NCI-H1436 treated with DMSO at 0.1 percent for 48 hours (cell line): ENCODE results near the gene STK32C.

Experiments
- DNase-seq: peaks from one replicate; lab custom pipeline; 2025; lab: John Stamatoyannopoulos, UW

The STK32C gene

DNA sequence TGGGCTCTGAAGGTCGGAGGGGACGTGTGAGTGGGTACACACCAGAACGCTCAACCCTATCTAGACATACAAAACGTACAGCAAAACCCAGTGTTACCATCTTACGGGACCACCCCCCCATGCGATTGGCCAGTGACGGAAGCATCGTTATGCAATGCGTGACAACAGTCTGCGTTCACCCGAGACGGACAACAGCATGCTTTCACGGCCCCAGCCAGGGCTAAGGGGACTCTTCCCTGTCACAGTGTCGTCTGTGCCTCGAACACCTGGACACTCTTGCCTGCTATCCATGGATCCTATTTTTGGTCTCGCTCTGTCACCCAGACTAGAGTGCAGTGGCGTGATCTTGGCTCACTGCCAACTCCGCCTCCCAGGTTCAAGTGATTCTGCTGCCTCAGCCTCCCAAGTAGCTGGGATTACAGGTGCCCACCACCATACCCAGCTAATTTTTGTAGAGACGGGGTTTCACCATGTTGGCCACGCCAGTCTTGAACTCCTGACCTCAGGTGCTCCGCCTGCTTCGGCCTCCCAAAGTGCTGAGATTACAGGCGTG, 97.7 kb downstream of the STK32C start:
- no peak for DNase-seq

DNA sequence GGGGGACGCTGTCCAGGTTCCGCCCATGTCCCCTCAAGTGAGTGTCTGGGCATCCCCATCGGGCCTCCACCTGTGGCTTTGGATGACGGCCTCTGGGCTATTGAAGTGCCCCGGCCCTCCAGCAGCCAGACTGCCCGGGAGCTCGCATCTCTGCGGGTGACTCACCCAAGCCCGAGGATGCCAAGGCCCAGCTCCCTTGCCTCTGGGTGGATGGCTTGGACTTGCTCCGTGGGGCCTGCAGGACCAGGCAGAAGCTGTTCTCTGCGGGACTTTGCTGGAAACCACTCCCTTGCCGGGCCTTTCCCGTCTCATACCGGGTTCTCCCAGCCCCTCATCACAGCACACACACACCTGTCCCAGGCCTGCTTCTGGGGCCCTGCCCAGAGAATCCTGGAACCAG, 98.6 kb downstream of the STK32C start:
- no peak for DNase-seq

- DNase-seq, result no peak
These were observed 99.2 kb downstream of the STK32C start for GRCh38 chr10:132208462-132209050.

DNA sequence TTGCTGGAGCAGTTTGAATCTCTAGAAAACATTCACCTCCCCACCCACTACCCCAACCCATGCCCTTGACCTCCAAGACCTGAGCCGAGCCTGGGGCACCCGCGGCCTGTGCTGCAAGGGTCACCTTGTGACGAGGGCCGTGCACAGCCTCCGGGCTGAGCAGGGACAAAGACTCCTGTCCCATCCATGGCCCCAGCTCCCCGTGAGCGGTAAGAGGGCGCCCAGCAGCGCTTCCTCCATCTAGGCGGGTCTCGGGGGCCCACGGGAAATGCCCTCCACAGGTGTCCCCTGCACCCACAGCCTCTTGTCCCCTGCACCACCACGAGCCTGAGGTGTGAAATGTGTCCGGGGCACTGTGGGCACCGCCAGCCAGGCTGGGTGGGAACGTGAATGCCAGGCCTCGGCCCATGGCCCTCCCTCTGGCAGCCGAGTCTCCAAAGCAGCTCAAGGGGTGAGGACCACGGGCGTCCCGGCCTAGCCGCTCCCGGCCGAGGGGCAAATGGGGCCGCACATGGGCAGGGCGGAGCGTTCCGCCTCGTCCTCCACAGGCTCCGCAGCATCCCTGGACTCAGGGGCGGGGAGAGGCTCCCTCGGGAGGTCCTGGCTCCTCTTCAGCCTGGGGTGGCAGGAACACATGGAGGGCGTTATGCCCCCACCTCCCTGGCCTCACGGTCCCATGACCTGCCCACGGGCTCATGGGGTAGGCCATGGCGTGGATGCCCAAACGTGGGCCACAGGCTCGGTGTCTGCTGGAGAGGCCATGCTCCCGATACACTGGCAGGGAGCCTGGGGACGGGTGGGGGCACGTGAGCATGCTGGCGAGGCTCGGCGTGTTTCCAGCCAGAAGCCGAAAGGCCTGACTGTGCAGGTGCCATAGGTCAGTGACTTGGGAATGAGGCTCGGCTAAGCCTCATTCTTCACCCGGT, 100.0 kb downstream of the STK32C start:
- DNase-seq, result no peak

GRCh38 chr10:132206806-132207535, 100.8 kb downstream of the STK32C start:
- no peak for DNase-seq

DNA sequence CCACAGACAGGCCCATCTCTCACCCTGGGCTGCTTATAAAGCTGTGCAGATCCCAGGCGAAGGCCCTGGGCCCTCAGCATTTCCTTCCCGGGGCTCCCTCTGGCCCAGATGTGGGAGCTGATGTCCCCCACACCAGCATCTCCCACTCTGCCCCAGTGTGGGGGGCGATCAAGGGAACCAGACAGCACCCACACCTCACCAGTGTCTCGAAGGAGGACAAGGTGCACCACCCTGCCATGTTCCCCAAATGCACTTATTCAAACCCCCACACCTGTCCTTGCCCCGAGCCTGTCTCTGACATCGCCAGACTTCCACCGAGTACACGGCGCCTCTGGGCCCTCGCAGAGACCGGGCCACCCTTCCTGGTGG, 101.4 kb downstream of the STK32C start:
- DNase-seq, result no peak

- DNase-seq, result no peak
These were observed 101.9 kb downstream of the STK32C start for GRCh38 chr10:132205650-132206376.

DNA sequence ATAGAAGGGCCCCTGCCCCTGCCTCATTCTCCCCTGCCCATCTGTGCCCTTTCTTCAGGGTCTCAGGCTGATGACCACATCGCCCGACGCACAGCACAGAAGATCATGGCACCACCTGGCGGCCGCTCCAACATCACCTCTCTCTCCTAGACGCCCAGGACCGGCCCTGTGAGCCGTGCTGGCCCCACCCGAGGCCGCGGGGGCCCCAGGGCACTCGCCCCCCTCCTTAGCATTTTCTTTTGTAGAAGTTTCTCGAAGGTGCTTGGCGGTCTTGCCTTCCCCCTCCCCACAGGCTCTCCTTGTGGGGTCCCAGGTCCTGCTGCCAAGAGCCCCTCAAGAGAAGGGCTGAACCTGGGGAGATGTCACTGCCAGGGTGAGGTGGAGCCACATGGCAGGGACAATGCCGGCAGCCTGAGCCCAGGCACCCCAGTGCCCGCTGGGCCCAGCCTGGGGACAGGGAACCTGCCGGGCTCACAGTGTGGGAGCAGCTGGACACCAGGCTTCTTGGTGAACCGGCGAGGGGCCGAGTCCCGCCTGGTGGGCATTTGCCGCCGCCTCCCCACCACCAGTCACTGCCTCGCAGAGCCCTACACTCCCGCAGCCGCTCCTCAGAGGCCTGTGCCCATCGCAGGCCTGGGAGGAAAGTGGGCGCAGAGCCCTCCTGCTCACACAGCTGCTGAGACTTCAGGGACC, 102.8 kb downstream of the STK32C start:
- no peak for DNase-seq

- no peak for DNase-seq
These were observed 103.5 kb downstream of the STK32C start for GRCh38 chr10:132204078-132204780.

GRCh38 chr10:132203256-132204077, 104.3 kb downstream of the STK32C start:
- no peak for DNase-seq

- DNase-seq, result no peak
These were observed 105.4 kb downstream of the STK32C start for GRCh38 chr10:132202070-132202970.

DNA sequence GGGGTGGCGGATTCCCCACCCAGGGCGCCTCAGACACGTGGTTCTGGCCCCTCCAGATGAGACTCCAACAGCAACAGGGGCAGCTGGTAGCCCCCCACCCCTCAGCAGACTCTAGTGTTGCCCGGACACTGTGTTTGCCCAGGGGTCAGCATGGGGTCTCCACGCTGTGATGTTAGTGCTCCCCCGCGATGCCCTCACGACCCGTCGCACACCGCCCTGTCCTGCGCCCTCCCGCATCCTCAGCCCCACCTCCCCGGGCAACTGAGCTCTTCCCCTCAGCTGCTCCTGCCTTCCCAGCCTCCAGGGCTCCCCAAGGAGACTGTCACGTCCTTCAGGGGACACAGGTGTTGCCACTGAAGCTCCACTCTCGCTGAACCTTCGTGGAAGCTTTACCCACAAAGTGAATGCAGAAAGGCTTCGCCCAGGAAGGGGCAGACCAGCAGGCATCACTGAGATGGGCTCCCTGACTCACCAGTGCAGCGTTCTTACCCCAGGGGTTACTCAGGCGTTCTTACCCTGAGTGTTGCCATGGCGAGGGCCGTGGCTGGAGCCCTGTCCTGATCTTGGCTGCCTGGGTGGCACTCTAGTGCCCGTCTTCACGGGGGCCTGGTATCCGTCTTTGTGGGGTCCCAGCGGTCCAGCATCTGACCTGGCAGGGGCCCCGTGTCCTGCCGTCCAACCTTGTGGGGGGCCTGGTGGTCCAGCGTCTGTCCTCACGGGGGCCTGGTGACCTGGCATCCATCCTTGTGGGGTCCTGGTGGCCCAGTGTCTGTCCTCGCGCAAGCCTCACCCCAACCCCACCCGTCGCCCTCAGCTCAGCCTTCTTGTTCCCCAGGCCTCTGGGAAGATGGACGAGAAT, 106.4 kb downstream of the STK32C start:
- DNase-seq, result no peak

DNA sequence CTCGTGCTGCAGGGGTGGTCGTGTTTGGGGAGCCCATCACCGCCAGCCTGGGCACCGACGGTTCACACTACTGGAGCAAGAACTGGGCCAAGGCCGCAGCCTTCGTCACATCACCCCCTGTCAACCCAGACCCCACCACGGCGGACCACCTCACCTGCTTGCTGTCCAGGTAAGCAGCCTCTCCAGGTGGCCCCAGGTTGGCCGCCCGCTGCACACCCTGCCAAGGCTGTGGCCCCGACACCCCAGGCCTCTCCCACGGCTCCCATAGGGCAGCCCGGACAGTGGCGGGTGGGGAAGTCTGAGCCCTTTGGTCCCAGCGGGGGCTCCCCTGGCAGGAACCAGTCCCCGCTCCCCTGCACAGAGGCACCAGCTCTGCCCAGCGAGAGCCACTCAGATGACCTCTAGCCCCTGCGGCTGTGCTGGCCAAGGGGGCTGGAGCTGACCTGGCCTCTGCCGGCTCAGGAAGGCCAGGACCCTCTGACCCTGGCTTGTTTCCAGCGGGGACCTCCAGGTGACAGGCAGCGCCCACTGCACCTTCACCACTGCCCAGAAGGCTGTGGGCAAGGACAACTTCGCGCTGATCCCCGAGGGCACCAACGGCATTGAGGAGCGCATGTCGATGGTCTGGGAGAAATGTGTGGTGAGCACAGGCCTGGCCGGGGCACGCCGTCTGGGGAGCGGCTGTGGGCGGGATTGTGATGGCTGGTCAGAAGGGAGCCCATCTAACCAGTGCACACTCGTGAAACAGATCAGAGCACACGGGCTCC, 107.2 kb downstream of the STK32C start:
- DNase-seq, result no peak

DNA sequence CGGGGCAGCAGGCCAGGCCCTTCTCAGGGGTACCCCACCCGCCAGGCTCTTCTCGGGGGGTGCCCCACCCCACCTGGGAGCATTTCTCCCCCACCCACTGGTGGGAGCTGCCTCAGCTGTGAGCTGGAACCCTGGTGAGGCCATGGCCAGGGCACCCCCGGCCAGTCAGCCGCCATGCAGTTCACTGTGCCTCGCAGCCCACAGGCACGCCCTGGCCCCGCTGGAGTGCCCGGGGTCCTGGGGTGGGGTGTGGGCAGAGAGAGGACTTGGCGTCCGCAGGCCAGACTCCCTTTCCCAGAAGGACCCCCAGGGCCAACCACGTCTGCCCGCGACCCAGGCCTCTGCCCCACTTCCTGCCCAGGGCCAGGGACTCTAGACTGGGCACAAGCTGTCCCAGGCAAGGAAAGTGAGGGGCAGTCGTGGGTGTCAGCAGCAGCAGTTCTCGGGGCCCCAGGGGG, 107.9 kb downstream of the STK32C start:
- DNase-seq, result no peak

- no peak for DNase-seq
These were observed 108.4 kb downstream of the STK32C start for GRCh38 chr10:132199268-132199853.

GRCh38 chr10:132198381-132199181, 109.2 kb downstream of the STK32C start:
- no peak for DNase-seq
